GM12865 (cell line): Measurements from ENCODE around the gene REM2.

Source experiments
- DNase-seq: peaks from one replicate; pipeline ENCODE4 v3.0.0; 2010; ENCODE audit warnings: low read depth
- H3K4me3 ChIP-seq: 2 replicates; pipeline ENCODE4 v1.5.1; 2011; ENCODE audit warnings: mild to moderate bottlenecking, low read depth, low read length, control low read depth
- CTCF ChIP-seq: IDR thresholded peaks from 2 replicates; pipeline ENCODE4 v1.5.1; 2011; ENCODE audit warnings: low read length, control low read depth, low read depth, inconsistent platforms; ENCODE audit not compliant: insufficient read depth; ENCODE audit errors: missing control alignments

The REM2 gene

GRCh38 chr14:22883173-22883976 lies at the start of gene REM2:
REM2 (plus strand) TSS chr14:22883222; CDS start chr14:22883288, 66 bp downstream.
- DNase-seq, result no peak
- no peak within 1 kb of the TSS for H3K4me3 ChIP-seq
- no peak for TF ChIP-seq CTCF

- H3K4me3 ChIP-seq, result no peak overlapping the region
- no peak for DNase-seq
- TF ChIP-seq CTCF, result no peak
These were observed 47.5 kb upstream of the REM2 start for GRCh38 chr14:22835505-22835904.

DNA sequence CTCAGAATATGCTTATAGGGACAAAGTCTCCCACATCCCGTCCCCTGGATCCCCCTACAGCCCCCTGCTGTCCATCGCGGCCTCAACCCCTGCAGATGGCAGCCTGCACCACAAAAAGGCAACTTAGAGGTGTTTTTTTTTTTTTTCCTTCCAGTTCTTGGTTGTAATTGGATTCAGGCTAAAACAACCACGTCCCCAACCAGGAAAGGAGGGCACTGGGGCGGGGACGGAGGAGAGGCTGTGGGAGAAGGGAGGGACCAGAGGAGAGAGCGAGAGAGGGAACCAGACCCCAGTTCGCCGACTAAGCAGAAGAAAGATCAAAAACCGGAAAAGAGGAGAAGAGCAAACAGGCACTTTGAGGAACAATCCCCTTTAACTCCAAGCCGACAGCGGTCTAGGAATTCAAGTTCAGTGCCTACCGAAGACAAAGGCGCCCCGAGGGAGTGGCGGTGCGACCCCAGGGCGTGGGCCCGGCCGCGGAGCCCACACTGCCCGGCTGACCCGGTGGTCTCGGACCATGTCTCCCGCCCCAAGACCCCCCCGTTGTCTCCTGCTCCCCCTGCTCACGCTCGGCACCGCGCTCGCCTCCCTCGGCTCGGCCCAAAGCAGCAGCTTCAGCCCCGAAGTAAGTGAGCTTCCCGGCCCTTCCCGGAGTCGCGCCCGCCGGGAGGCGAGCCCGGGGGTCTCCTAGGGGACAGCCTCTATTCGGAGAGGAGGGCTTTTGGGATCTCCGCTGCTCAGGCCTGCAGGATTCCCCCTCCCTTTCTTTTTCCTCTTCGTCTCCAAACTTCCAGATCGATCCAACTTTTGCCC lies 46.5 kb upstream of the REM2 start, which contains the start of gene MMP14:
MMP14 (plus strand) TSS at position 285 of the 813 bp plus-strand sequence; CDS start at position 518, 233 bp downstream.
- TF ChIP-seq CTCF, result no peak
- H3K4me3 ChIP-seq, result no peak within 1 kb of the TSS
- DNase-seq, result no peak

DNA sequence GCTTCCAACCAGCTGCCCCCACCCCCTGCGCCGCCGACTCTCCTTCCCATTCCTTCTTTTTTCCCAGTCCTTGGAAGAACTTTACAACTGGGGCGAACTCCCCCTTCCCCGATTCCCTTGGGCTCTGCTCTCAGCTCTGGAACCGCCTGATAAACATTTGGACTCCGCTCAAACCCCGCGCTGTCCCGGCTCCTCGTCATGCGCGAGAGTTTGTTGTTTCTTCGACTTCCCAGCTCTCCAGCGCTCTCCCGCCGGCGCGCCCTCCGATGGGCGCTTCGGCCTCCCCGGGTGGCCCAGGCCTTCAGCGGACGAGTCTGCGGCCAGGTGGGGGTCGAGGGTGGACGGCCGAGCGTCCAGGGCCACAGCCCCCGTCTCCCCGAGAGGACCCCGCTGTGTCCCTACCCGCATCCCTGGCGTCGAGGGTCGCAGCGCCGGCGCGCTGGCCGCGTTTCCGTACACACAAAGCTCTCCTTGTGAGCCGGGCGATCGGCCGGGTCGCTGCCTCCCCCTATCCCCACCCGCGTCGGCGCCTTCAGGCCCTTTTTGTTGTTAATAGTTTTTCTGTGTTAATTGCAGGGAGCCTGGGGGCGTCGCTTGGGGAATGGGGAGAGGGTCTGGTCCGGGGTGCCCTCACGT lies 45.8 kb upstream of the REM2 start:
- H3K4me3 ChIP-seq, result no peak overlapping the region
- TF ChIP-seq CTCF, result no peak
- DNase-seq, result no peak

GRCh38 chr14:22837750-22838538 lies 45.1 kb upstream of the REM2 start:
- no peak overlapping the region for H3K4me3 ChIP-seq
- no peak for TF ChIP-seq CTCF
- no peak for DNase-seq

DNA sequence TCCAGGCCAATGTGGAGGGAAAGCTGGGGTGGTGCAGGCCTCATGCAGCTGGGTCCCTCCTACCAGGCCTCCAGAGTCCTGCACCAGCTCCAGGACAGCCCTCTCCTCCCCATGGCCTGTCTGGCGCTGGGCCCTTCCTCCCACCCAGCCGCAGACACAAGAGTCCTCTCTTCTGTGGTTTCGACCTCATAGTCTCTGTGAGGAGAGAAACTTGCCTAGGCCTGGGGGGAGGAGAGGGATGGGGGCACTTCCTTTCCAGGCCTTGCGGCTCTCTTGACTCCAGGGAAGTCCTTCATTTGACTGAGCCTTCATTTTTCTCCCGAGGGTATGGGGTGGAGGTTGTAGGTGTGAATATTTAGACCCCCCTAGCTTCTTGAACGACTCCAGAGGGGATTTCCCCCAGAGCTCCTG lies 44.4 kb upstream of the REM2 start:
- no peak overlapping the region for H3K4me3 ChIP-seq
- peak; percentile 62 for DNase-seq
- no peak for TF ChIP-seq CTCF
